ENCODE results near the gene CXCL8.
"Not testable (repeated sequence)": the region's sequence is repeated elsewhere in the genome, so short reads cannot be mapped to it uniquely, and the experiment has no call there.

The CXCL8 gene

GRCh38 chr4:73764513-73764912 lies 24.1 kb downstream of the CXCL8 start:
- H3K4me3 ChIP-seq (ENCODE audit: extremely low read depth, insufficient read depth, low read length, poor library complexity, severe bottlenecking): no peak overlapping the region
- no peaks in the 10 kb centered on the region for H3K4me1 ChIP-seq (ENCODE audit: control insufficient read depth, insufficient read depth, low read length, poor library complexity, severe bottlenecking)
- H3K27ac ChIP-seq (ENCODE audit: low read depth, low read length, severe bottlenecking): no peak overlapping the region
- WGBS, 2 experiments (ENCODE audit: insufficient coverage in 2 of 2): 88 to 100% methylated on average over 3 to 4 of the region's 4 CpGs
- no peaks in the 10 kb centered on the region for H3K36me3 ChIP-seq (ENCODE audit: control insufficient read depth, insufficient read depth, low read length)
- H3K9me3 ChIP-seq (ENCODE audit: control insufficient read depth, low read length): no peaks in the 10 kb centered on the region

GRCh38 chr4:73765296-73765695 lies 24.9 kb downstream of the CXCL8 start:
- H3K27ac ChIP-seq (ENCODE audit: low read depth, low read length, severe bottlenecking): no peak overlapping the region
- 89 to 100% methylated on average over 1 to 2 of the region's 2 CpGs for WGBS, 2 experiments (ENCODE audit: insufficient coverage in 2 of 2)
- H3K9me3 ChIP-seq (ENCODE audit: control insufficient read depth, low read length): no peaks in the 10 kb centered on the region
- no peaks in the 10 kb centered on the region for H3K36me3 ChIP-seq (ENCODE audit: control insufficient read depth, insufficient read depth, low read length)
- H3K4me3 ChIP-seq (ENCODE audit: extremely low read depth, insufficient read depth, low read length, poor library complexity, severe bottlenecking): no peak overlapping the region
- H3K4me1 ChIP-seq (ENCODE audit: control insufficient read depth, insufficient read depth, low read length, poor library complexity, severe bottlenecking): no peaks in the 10 kb centered on the region

- no peak overlapping the region for H3K27ac ChIP-seq (ENCODE audit: low read depth, low read length, severe bottlenecking)
- WGBS, 2 experiments (ENCODE audit: insufficient coverage in 2 of 2): 86 to 93% methylated on average over 2 of the region's 2 CpGs
- no peaks in the 10 kb centered on the region for H3K4me1 ChIP-seq (ENCODE audit: control insufficient read depth, insufficient read depth, low read length, poor library complexity, severe bottlenecking)
These were observed 30.5 kb downstream of the CXCL8 start for GRCh38 chr4:73770917-73771316.

GRCh38 chr4:73772363-73772762 lies 32.0 kb downstream of the CXCL8 start:
- Histone ChIP-seq H3K36me3 (ENCODE audit: control insufficient read depth, insufficient read depth, low read length) (no peaks in the 10 kb centered on the region), H3K9me3 (ENCODE audit: control insufficient read depth, low read length) (no peaks in the 10 kb centered on the region), H3K4me3 (ENCODE audit: extremely low read depth, insufficient read depth, low read length, poor library complexity, severe bottlenecking) (no peak overlapping the region), H3K27ac (ENCODE audit: low read depth, low read length, severe bottlenecking) (no peak overlapping the region), H3K4me1 (ENCODE audit: control insufficient read depth, insufficient read depth, low read length, poor library complexity, severe bottlenecking) (no peaks in the 10 kb centered on the region)
- no CpG with 5 or more reads among the region's 1 CpG for WGBS, 2 experiments (ENCODE audit: insufficient coverage in 2 of 2)

More at GRCh38 chr4:73770917-73771316, 30.5 kb downstream of the CXCL8 start:
- H3K36me3 ChIP-seq (ENCODE audit: control insufficient read depth, insufficient read depth, low read length): no peaks in the 10 kb centered on the region
- no peak overlapping the region for H3K4me3 ChIP-seq (ENCODE audit: extremely low read depth, insufficient read depth, low read length, poor library complexity, severe bottlenecking)
- H3K9me3 ChIP-seq (ENCODE audit: control insufficient read depth, low read length): no peaks in the 10 kb centered on the region

GRCh38 chr4:73774406-73774805 lies 34.0 kb downstream of the CXCL8 start:
- WGBS, 2 experiments (ENCODE audit: insufficient coverage in 2 of 2): no CpG with 5 or more reads among the region's 4 CpGs
- H3K27ac ChIP-seq (ENCODE audit: low read depth, low read length, severe bottlenecking); H3K4me1 ChIP-seq (ENCODE audit: control insufficient read depth, insufficient read depth, low read length, poor library complexity, severe bottlenecking); H3K4me3 ChIP-seq (ENCODE audit: extremely low read depth, insufficient read depth, low read length, poor library complexity, severe bottlenecking); H3K9me3 ChIP-seq (ENCODE audit: control insufficient read depth, low read length); H3K36me3 ChIP-seq (ENCODE audit: control insufficient read depth, insufficient read depth, low read length): not testable (repeated sequence)

GRCh38 chr4:73776321-73776729 lies 36.0 kb downstream of the CXCL8 start:
- no peaks in the 10 kb centered on the region for H3K9me3 ChIP-seq (ENCODE audit: control insufficient read depth, low read length)
- no peaks in the 10 kb centered on the region for H3K36me3 ChIP-seq (ENCODE audit: control insufficient read depth, insufficient read depth, low read length)
- no peak overlapping the region for H3K27ac ChIP-seq (ENCODE audit: low read depth, low read length, severe bottlenecking)
- WGBS, 2 experiments (ENCODE audit: insufficient coverage in 2 of 2): 100% methylated on average over 1 of the region's 2 CpGs
- H3K4me1 ChIP-seq (ENCODE audit: control insufficient read depth, insufficient read depth, low read length, poor library complexity, severe bottlenecking): no peaks in the 10 kb centered on the region
- H3K4me3 ChIP-seq (ENCODE audit: extremely low read depth, insufficient read depth, low read length, poor library complexity, severe bottlenecking): no peak overlapping the region

GRCh38 chr4:73777612-73778011 lies 37.2 kb downstream of the CXCL8 start:
- 61 to 73% methylated on average over 2 to 3 of the region's 3 CpGs for WGBS, 2 experiments (ENCODE audit: insufficient coverage in 2 of 2)
- Histone ChIP-seq H3K9me3 (ENCODE audit: control insufficient read depth, low read length) (no peaks in the 10 kb centered on the region), H3K27ac (ENCODE audit: low read depth, low read length, severe bottlenecking) (no peak overlapping the region), H3K36me3 (ENCODE audit: control insufficient read depth, insufficient read depth, low read length) (no peaks in the 10 kb centered on the region), H3K4me3 (ENCODE audit: extremely low read depth, insufficient read depth, low read length, poor library complexity, severe bottlenecking) (no peak overlapping the region), H3K4me1 (ENCODE audit: control insufficient read depth, insufficient read depth, low read length, poor library complexity, severe bottlenecking) (no peaks in the 10 kb centered on the region)

GRCh38 chr4:73780243-73780642 lies 39.9 kb downstream of the CXCL8 start:
- Histone ChIP-seq H3K27ac (ENCODE audit: low read depth, low read length, severe bottlenecking) (no peak overlapping the region), H3K4me3 (ENCODE audit: extremely low read depth, insufficient read depth, low read length, poor library complexity, severe bottlenecking) (no peak overlapping the region), H3K4me1 (ENCODE audit: control insufficient read depth, insufficient read depth, low read length, poor library complexity, severe bottlenecking) (no peaks in the 10 kb centered on the region), H3K9me3 (ENCODE audit: control insufficient read depth, low read length) (no peaks in the 10 kb centered on the region), H3K36me3 (ENCODE audit: control insufficient read depth, insufficient read depth, low read length) (no peaks in the 10 kb centered on the region)
- WGBS, 2 experiments (ENCODE audit: insufficient coverage in 2 of 2): no CpG with 5 or more reads among the region's 1 CpG

GRCh38 chr4:73780834-73781233 lies 40.5 kb downstream of the CXCL8 start:
- no peak overlapping the region for H3K27ac ChIP-seq (ENCODE audit: low read depth, low read length, severe bottlenecking)
- no peaks in the 10 kb centered on the region for H3K4me1 ChIP-seq (ENCODE audit: control insufficient read depth, insufficient read depth, low read length, poor library complexity, severe bottlenecking)
- H3K36me3 ChIP-seq (ENCODE audit: control insufficient read depth, insufficient read depth, low read length): no peaks in the 10 kb centered on the region
- H3K9me3 ChIP-seq (ENCODE audit: control insufficient read depth, low read length): no peaks in the 10 kb centered on the region
- no peak overlapping the region for H3K4me3 ChIP-seq (ENCODE audit: extremely low read depth, insufficient read depth, low read length, poor library complexity, severe bottlenecking)
- 73% methylated on average over 2 of the region's 2 CpGs; no CpG with 5 or more reads in 1 of the 2 experiments for WGBS, 2 experiments (ENCODE audit: insufficient coverage in 2 of 2)

GRCh38 chr4:73788411-73788810 lies 48.0 kb downstream of the CXCL8 start:
- Histone ChIP-seq H3K4me3 (ENCODE audit: extremely low read depth, insufficient read depth, low read length, poor library complexity, severe bottlenecking) (no peak overlapping the region), H3K9me3 (ENCODE audit: control insufficient read depth, low read length) (no peaks in the 10 kb centered on the region), H3K27ac (ENCODE audit: low read depth, low read length, severe bottlenecking) (no peak overlapping the region), H3K36me3 (ENCODE audit: control insufficient read depth, insufficient read depth, low read length) (no peaks in the 10 kb centered on the region), H3K4me1 (ENCODE audit: control insufficient read depth, insufficient read depth, low read length, poor library complexity, severe bottlenecking) (no peaks in the 10 kb centered on the region)
- 67 to 100% methylated on average over 1 to 2 of the region's 2 CpGs for WGBS, 2 experiments (ENCODE audit: insufficient coverage in 2 of 2)
